Effector CD4-positive, alpha-beta T cell (primary cell): Measurements from ENCODE around the gene TGM3.

ENCODE experiments used
- DNase-seq: peaks from one replicate; pipeline ENCODE4 v3.0.0-alpha.2; 2020

Gene TGM3

DNA sequence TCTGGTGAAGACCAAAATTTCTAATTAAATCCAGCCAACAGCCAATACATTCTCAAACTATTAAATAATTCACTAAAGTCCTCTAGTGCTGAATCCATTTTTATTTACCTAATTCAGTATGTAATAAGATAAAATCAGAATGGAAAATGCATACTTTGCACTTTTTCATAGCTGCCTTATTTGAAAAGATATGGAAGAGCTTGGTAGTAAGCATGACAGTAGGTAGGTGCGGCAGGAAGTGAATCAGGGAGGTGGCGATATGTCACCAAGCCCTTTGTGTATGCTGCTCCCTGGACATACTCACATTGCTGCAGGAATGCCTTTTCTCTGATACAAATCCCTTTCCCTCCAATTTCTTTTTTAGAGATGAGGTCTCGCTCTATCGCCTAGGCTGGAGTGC lies 10.2 kb upstream of the TGM3 start:
- no peak for DNase-seq

- no peak for DNase-seq
These were observed 8.3 kb upstream of the TGM3 start for GRCh38 chr20:2287504-2287903.

GRCh38 chr20:2289475-2289874 lies 6.3 kb upstream of the TGM3 start:
- no peak for DNase-seq

DNA sequence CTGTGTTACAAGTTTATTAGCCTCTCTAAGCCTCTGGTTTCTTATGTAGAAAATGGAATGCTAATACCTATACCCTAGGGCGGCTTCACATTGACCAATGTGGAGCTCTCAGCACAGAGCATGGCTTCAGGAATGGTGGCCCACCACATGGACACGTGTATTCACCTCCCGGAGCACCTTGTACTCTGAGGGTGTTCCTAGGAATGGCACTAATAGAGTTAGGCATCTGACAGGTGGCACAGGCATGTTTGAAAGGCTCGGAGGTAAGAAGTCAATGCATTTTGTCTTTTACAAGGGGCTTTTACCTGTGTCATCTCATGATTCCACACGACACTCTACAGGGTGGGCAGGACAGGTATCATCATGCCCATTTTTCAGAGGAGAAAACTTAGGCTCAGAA lies 5.3 kb upstream of the TGM3 start:
- DNase-seq, result no peak

GRCh38 chr20:2292416-2293110 lies 3.2 kb upstream of the TGM3 start:
- DNase-seq, result no peak

- DNase-seq, result no peak
These were observed 2.3 kb upstream of the TGM3 start for GRCh38 chr20:2293486-2293885.

GRCh38 chr20:2293971-2294370 lies 1.8 kb upstream of the TGM3 start:
- DNase-seq, result no peak

DNA sequence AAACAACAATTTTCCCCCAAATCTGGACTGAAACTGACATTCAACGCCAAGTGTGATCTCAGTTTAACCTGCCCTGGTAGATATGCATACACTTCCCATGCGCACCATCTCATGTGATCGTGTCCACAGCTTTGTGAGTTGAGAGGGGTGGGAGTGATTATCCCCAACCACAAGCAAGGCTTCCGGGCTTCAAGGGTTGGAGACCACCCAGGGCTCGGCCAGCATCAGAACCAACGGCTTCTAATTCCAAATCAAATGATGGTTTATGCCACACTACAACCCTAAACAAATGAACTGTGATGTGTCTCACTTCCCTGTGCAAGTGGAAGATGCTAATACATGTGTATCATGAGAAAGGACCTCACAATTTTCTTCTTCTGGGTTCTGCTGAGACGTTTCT lies 515 bp upstream of the TGM3 start:
- no peak for DNase-seq

DNA sequence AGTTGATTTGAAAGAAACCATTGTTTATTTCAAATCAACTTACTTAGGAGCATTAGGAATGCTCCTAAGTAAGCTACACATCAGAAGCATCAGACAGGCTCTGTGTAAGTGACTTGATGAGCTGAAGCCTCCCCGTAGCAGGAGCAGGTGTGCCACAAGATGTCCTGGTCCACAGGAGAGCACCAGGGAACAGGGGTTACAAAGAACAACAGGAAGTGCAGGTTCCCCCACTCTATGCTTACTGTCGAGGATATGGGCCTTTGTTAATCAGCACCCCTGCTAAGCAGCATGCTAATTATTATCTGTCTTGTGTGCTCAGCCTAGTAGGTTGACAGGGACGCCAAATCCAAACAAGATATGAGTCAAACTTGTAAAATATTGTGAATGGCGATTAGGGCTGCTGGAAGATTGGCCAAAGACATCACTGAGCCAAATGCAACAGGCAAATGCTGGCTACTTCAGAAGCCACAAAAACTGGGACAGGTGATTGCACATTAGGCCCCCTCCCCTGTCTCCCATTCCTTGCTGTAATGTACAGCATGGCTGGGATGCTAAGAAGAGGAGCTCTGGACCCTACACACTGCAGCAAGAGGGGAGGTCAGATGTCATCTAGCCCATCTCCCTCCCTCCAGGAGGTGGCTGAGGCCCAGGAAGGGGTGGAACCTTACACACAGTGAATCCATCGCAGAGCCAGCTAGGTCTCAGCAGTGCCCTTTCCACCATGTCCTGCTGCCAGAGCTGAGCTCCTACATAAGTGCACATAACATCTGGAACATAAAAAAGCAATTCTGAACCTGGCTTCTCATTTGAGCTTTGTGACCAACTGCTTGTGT lies 939 bp downstream of the TGM3 start:
- no peak for DNase-seq

DNA sequence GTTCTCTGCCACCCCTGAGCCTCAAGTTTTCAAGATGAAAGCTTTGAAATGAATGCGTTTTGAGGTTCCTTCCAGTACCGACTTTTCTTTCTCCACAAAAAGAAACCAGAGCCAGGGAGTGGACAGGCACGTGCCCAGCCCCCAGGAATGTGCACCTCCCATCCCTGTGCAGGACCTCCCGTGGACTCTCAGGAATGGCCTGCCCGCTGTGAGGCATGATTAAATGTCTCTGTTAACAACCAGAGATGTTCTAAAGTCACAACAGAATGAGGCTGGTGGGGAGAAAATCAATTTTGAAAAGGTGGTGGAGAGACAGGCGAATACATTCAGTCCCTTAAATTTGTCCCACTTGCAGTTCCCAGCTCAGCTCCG lies 1.5 kb downstream of the TGM3 start:
- DNase-seq, result no peak

DNA sequence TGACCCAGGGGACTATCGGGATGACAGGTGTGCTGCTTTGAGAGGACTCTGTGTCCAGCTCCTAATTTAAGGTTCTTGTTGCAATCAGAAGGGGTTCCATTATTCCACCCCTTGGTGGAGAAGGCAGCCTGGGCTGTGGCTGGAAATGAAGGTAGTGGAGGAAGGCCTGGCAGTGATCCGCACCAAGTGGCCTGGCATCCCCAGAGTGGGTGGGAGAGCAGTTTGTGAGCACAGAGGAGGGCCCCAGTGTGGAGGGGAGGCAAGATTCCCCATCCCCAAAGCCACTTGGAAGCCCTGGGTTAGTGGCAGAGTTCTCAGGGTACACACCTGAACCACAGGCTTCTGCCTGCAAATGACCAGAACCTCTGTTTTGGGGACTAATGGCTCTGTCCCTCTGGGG lies 2.3 kb downstream of the TGM3 start:
- DNase-seq, result no peak

DNA sequence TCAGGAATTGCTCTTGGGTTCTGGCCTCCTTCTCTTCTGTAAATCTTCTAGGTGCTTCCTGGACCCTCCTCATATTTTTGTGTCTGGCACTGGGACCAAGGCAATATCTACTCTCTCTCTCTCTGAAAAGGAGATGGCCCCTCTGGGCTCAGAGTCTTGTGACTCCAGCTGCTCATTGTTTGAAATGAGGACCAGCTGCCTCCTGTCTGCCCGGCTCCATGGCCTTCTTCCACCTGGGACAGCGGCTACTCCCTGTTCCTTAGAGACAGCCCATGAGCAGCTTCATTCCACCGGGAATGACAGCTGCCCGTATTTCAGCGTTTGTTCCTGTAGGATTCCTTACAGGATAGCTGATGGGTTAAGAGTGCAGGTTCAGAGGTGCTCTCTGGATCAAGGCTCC lies 2.9 kb downstream of the TGM3 start:
- DNase-seq, result no peak

GRCh38 chr20:2299301-2299700 lies 3.5 kb downstream of the TGM3 start:
- no peak for DNase-seq

GRCh38 chr20:2300002-2300401 lies 4.2 kb downstream of the TGM3 start:
- no peak for DNase-seq

- DNase-seq, result no peak
These were observed 4.6 kb downstream of the TGM3 start for GRCh38 chr20:2300420-2300819.

DNA sequence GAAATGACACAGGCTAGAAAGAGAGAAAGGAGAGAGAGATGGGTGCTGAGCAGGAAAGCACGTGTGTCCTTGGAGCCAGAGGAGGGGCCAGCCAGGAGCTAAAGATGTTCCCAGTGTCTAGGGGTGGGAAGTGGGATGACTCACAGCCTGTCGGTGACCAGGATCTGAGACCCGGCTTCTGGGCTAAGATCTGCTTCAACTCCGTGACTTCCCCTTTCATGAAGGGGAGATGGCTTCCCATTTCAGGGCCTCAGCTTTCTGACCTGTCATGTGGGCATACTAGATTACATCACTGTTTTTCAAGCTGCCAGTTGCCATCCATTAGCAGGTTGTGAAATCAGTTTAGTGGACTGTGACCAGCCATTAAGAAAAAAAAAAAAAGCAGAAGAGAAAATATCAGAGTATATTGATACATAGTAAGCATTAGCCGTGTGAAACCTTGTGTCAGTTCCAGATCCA lies 5.4 kb downstream of the TGM3 start:
- no peak for DNase-seq

DNA sequence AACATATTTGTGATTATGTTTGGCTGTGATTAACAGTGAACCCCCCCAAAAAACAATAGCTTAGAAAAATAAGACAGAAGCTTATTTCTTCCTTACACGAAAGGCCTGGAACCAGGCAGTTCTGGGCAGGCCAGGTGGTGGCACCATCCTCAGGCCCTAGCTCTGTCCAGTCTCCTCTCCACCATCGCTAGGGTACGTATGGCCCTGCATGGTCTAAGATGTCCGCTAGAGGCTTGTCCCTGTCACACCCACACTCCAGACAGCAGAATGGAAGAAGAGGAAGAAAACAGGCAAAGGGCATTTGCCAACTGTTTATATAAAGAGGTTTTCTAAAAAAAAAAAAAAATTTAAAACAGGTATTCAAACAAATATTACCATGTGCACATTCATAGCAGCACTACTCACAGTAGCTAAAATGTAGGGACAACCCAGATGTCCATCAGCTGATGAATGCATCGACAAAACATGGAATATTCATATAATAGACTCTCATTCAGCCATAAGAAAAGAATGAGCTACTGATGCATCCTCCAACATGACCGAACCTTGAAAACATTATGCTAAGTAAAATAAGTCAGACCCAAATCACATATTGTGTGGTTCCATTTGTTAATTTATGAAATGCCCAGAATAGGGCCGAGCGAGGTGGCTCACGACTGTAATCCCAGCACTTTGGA lies 6.7 kb downstream of the TGM3 start:
- no peak for DNase-seq

GRCh38 chr20:2303673-2304072 lies 7.9 kb downstream of the TGM3 start:
- no peak for DNase-seq

DNA sequence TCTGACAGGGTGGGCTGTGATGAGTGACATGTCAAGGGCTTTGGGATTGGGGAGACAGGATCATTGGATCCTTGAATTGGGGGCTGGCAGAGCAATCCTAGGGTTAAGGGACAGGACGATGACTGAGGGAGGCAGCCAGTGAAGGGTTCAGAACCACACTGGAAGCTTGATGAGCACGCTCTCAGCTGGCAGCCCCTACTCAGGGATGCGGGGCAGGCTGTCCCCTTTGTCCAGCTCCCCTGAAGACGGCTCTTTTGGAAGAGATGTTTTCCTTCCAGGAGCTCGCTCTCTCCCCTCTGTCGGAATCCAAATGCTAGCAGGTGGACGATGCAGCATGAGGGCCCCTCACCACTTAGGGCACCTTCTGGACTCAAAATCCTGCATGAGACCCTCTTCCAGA lies 8.4 kb downstream of the TGM3 start:
- DNase-seq, result no peak

GRCh38 chr20:2305029-2305428 lies 9.2 kb downstream of the TGM3 start:
- DNase-seq, result no peak

DNA sequence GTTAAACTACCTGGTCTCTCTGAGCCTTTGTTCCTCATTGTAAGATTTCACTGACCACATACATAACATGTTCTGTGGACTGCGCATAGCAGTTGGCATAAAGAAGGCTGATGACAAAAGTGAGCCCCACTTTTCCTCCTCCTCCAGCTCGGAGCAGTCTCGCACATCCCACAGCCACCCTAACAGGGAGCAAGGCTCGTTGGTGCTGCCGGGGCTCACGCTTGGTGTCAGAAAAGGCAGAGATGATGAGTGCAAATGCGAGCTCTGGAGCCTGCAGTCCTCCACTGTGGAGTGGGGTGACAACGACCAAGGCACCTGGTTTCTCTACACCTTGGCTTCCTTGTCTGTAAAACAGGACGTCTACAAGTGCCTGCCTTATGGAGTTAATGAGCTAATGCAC lies 9.7 kb downstream of the TGM3 start:
- DNase-seq, result no peak

DNA sequence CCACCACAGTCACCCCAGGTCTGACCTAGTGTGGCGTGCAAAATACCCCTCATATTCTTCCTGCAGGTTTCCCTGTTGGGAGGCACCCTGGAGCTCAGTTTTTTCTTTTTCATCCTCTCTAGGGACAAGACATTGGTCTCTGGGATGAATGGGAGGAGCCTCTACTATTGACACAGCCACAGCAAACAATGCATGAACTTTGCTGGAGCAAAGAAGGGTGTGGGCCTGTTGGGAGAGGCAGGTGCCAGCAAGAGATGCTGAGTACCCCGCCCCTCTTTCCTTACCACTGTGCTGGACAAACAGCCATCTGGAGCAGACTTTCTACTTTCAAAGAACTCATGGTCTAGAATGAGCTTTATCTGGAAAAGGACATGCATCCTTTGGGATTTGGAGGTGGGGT lies 10.1 kb downstream of the TGM3 start:
- DNase-seq, result no peak

GRCh38 chr20:2307136-2307535 lies 11.3 kb downstream of the TGM3 start:
- no peak for DNase-seq

GRCh38 chr20:2311329-2311728 lies 15.5 kb downstream of the TGM3 start:
- no peak for DNase-seq
